Uterus (tissue), 2 donors: ENCODE measurements around the gene PACSIN2.

Source experiments
- POLR2A ChIP-seq, 2 donors: fragments of 450-650 bp; IDR thresholded peaks; one replicate each; pipeline ENCODE4 v1.6.1; 2016; ENCODE audit warnings: antibody characterized with exemption in 2 of 2, mild to moderate bottlenecking in 1 of 2, moderate library complexity in 1 of 2
- TF ChIP-seq, protein P1 (sequence below), 4 experiments: fragments of 200-600 bp in 2 of 4; fragments of 450-650 bp in 2 of 4; sonication (generic) in 2 of 4; IDR thresholded peaks; one replicate each; pipeline ENCODE4 v1.5.1; 2016 to 2019; ENCODE audit warnings: antibody characterized with exemption in 4 of 4, mild to moderate bottlenecking in 2 of 4, moderate library complexity in 1 of 4

GRCh38 chr22:42937164-42937843 is 77.6 kb downstream of the PACSIN2 start:
- TF ChIP-seq, protein P1, sequence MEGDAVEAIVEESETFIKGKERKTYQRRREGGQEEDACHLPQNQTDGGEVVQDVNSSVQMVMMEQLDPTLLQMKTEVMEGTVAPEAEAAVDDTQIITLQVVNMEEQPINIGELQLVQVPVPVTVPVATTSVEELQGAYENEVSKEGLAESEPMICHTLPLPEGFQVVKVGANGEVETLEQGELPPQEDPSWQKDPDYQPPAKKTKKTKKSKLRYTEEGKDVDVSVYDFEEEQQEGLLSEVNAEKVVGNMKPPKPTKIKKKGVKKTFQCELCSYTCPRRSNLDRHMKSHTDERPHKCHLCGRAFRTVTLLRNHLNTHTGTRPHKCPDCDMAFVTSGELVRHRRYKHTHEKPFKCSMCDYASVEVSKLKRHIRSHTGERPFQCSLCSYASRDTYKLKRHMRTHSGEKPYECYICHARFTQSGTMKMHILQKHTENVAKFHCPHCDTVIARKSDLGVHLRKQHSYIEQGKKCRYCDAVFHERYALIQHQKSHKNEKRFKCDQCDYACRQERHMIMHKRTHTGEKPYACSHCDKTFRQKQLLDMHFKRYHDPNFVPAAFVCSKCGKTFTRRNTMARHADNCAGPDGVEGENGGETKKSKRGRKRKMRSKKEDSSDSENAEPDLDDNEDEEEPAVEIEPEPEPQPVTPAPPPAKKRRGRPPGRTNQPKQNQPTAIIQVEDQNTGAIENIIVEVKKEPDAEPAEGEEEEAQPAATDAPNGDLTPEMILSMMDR (IDR thresholded peaks at IDR 0.05), result no peak
- no peak for TF ChIP-seq POLR2A (IDR thresholded peaks at IDR 0.05)
